HepG2 (cell line): ENCODE measurements around the gene STK40. TPM values are rescaled to one million over a fixed set of nuclear protein-coding genes. Genes with fewer than 3 reads are reported as not detected.
A peak's percentile ranks its signal among the peaks of the same experiment; 100 is the strongest.

ENCODE experiments used
- ATAC-seq: fragments of 200-7000 bp; cut with Tn5 transposase; 3 replicates; pipeline ENCODE4 v1.9.1; 2020; ENCODE audit warnings: mild to moderate bottlenecking, moderate library complexity
- BruUV-seq: library from RNA; stranded (reverse); fragments of 400-500 nt; replicated peaks from 2 replicates; lab custom pipeline; 2021; lab: Mats Ljungman, UMichigan
- CTCF ChIA-PET: fragments of 300-600 bp; formaldehyde crosslinking; extraction: SDS; loops from one replicate; lab custom pipeline; 2021; ENCODE audit warnings: low total read pairs, inconsistent platforms, low intra/inter-chr PET ratio; lab: Yijun Ruan, JAX
- POLR2A ChIA-PET: fragments of 350-600 bp; sonication (Branson Sonifier 250); formaldehyde crosslinking; loops from one replicate; lab custom pipeline; 2020; ENCODE audit warnings: antibody characterized with exemption, inconsistent platforms; lab: Yijun Ruan, JAX
- DNase-seq: peaks from one replicate; pipeline ENCODE4 v3.0.0-alpha.2; 2015; ENCODE audit warnings: low spot score
- FAIRE-seq: peaks from 3 replicates; lab custom pipeline; 2011; peaks lifted over from hg19 to GRCh38; lab: Jason Lieb, UNC
- H2AFZ ChIP-seq: one replicate; pipeline ENCODE4 v1.6.1; 2011; ENCODE audit warnings: low read length, inconsistent platforms
- H3K27ac ChIP-seq: fragments of 300-600 bp; 3 replicates; pipeline ENCODE4 v1.8.0; 2011; ENCODE audit warnings: mixed run types, mild to moderate bottlenecking, mixed read lengths, low read length, inconsistent platforms; ENCODE audit not compliant: insufficient read depth; ENCODE audit errors: extremely low read length
- H3K27me3 ChIP-seq, 2 experiments: fragments of 200-600 bp in 1 of 2; 2 replicates in 1 of 2; 3 replicates in 1 of 2; pipeline versions ENCODE4 v1.6.0 to v1.8.0; 2011; ENCODE audit warnings: low read length in 2 of 2, mild to moderate bottlenecking in 2 of 2, moderate library complexity in 2 of 2, inconsistent platforms in 1 of 2; ENCODE audit not compliant: insufficient read depth in 2 of 2, control insufficient read depth in 1 of 2
- H3K36me3 ChIP-seq, 2 experiments: fragments of 200-600 bp in 1 of 2; replicated peaks in 1 of 2; 2 replicates in 1 of 2; 3 replicates in 1 of 2; pipeline versions ENCODE4 v1.5.1 to v1.8.0; 2011; ENCODE audit warnings: low read length in 2 of 2, inconsistent platforms in 1 of 2; ENCODE audit not compliant: insufficient read depth in 2 of 2, control insufficient read depth in 1 of 2
- H3K4me1 ChIP-seq: 2 replicates; pipeline ENCODE4 v1.5.1; 2012; ENCODE audit warnings: low read length, inconsistent platforms; ENCODE audit not compliant: insufficient read depth
- H3K4me2 ChIP-seq: 2 replicates; pipeline ENCODE4 v1.6.0; 2011; ENCODE audit warnings: low read depth, low read length, inconsistent platforms
- H3K4me3 ChIP-seq, 3 experiments: fragments of 200-600 bp in 1 of 3; sonication (generic), shearing (Covaris generic) in 1 of 3; replicated peaks in 1 of 3; 2 replicates each; pipeline ENCODE4 v1.5.1; 2011 to 2016; ENCODE audit warnings: low read length in 3 of 3, inconsistent platforms in 2 of 3, low read depth in 2 of 3, mild to moderate bottlenecking in 2 of 3, control low read depth in 1 of 3, mixed read lengths in 1 of 3; ENCODE audit not compliant: insufficient read depth in 1 of 3
- H3K79me2 ChIP-seq: one replicate; pipeline ENCODE4 v1.6.1; 2011; ENCODE audit warnings: low read length, inconsistent platforms; ENCODE audit not compliant: insufficient read depth
- H3K9ac ChIP-seq: 2 replicates; pipeline ENCODE4 v1.6.0; 2011; ENCODE audit warnings: mild to moderate bottlenecking, low read depth, low read length, inconsistent platforms; ENCODE audit not compliant: insufficient read depth
- H3K9me3 ChIP-seq: 2 replicates; pipeline ENCODE4 v1.5.1; 2012; ENCODE audit warnings: mild to moderate bottlenecking, low read length
- H4K20me1 ChIP-seq: 2 replicates; pipeline ENCODE4 v1.6.0; 2011; ENCODE audit warnings: inconsistent platforms, mild to moderate bottlenecking, low read length, moderate library complexity; ENCODE audit not compliant: insufficient read depth
- FLYWCH1 ChIP-seq: sonication (generic); formaldehyde crosslinking; IDR thresholded peaks from 2 replicates; pipeline ENCODE4 v1.8.1; 2023; ENCODE audit warnings: mild to moderate bottlenecking, missing genetic modification reagents
- FOXA3 ChIP-seq: IDR thresholded peaks from 2 replicates; pipeline ENCODE4 v1.6.1; 2016; ENCODE audit warnings: missing genetic modification reagents, missing compliant biosample characterization
- MATR3 ChIP-seq: sonication (generic); formaldehyde crosslinking; IDR thresholded peaks from 2 replicates; pipeline ENCODE4 v1.4.0; 2020; ENCODE audit warnings: missing genetic modification reagents
- MED8 ChIP-seq: sonication (generic); formaldehyde crosslinking; IDR thresholded peaks from 2 replicates; pipeline ENCODE4 v1.8.1; 2023; ENCODE audit warnings: mild to moderate bottlenecking, missing genetic modification reagents; ENCODE audit not compliant: insufficient replicate concordance
- PPARG ChIP-seq: conservative IDR thresholded peaks from 2 replicates; pipeline ENCODE4 v1.6.1; 2016; ENCODE audit warnings: missing biosample characterization, missing genetic modification reagents
- SNAI1 ChIP-seq: sonication (generic); formaldehyde crosslinking; IDR thresholded peaks from 2 replicates; pipeline ENCODE4 v1.5.0; 2020; ENCODE audit warnings: mild to moderate bottlenecking, missing genetic modification reagents, borderline replicate concordance
- TMF1 ChIP-seq: sonication (generic); formaldehyde crosslinking; IDR thresholded peaks from 2 replicates; pipeline ENCODE4 v1.8.1; 2022; ENCODE audit warnings: low read depth, missing genetic modification reagents
- ZBTB7B ChIP-seq: sonication (generic); formaldehyde crosslinking; IDR thresholded peaks from 2 replicates; pipeline ENCODE4 v1.4.0; 2020; ENCODE audit warnings: missing genetic modification reagents
- ZNF382 ChIP-seq: sonication (generic); formaldehyde crosslinking; IDR thresholded peaks from 2 replicates; pipeline ENCODE4 v1.5.0; 2020; ENCODE audit warnings: missing genetic modification reagents, mild to moderate bottlenecking, borderline replicate concordance
- ZNF576 ChIP-seq: sonication (generic); formaldehyde crosslinking; IDR thresholded peaks from 2 replicates; pipeline ENCODE4 v1.4.0; 2020; ENCODE audit warnings: mild to moderate bottlenecking, missing genetic modification reagents
- ZNF703 ChIP-seq: sonication (generic); formaldehyde crosslinking; IDR thresholded peaks from 2 replicates; pipeline ENCODE4 v1.5.1; 2020; ENCODE audit warnings: missing genetic modification reagents, mild to moderate bottlenecking, moderate library complexity, borderline replicate concordance
- ZNF792 ChIP-seq: IDR thresholded peaks from 2 replicates; pipeline ENCODE4 v1.6.1; 2016
- WGBS: methylation state at CpG from one replicate; pipeline ENCODE4 v1.1.6; 2017; ENCODE audit warnings: low lambda C conversion rate; 5-methylcytosine and 5-hydroxymethylcytosine counted together
- in situ Hi-C: cut with HindIII; loops from 2 replicates; pipeline ENCODE4 v1.10.0; 2017; ENCODE audit warnings: low pct_unique_long_range_greater_than_20kb; ENCODE audit not compliant: extremely low pct_ligation_motif_present
- intact Hi-C: fragments of 100-400 bp; cut with micrococcal nuclease; formaldehyde crosslinking; loops from one replicate; pipeline ENCODE4 v1.10.0; 2022; ENCODE audit not compliant: unreplicated experiment
- polyA plus RNA-seq, 8 experiments: library from polyadenylated mRNA; depleted of rRNA in 3 of 8; stranded (reverse) in 7 of 8; unstranded in 1 of 8; fragments of >200 nt; fragmentation: Illumina TruSeq in 4 of 8; extraction: Trizol in 4 of 8; gene quantifications; 2 replicates each; pipeline versions ENCODE4 v1.2.1 to v1.2.3, GENCODE V29; 2011 to 2016; ENCODE audit warnings: low read depth in 4 of 8, missing spikeins in 1 of 8, mixed read lengths in 1 of 8; ENCODE audit not compliant: insufficient read depth in 1 of 8
- total RNA-seq, 5 experiments: library from RNA; depleted of rRNA; stranded (reverse); fragments of >200 nt; fragmentation: Illumina TruSeq; extraction: Trizol; gene quantifications; 2 replicates each; pipeline ENCODE4 v1.2.3, GENCODE V29; 2016; ENCODE audit warnings: low read depth in 1 of 5
- TF ChIP-seq, protein P1 (sequence below): sonication (generic); formaldehyde crosslinking; IDR thresholded peaks from 2 replicates; pipeline ENCODE4 v1.4.0; 2020; ENCODE audit warnings: missing genetic modification reagents
- TF ChIP-seq, protein P2 (sequence below): sonication (generic); formaldehyde crosslinking; IDR thresholded peaks from 2 replicates; pipeline ENCODE4 v1.8.1; 2023; ENCODE audit warnings: mild to moderate bottlenecking, moderate library complexity, missing genetic modification reagents

The STK40 gene
- total and polyA plus RNA-seq, 2 of the 13 experiments (the other 11 are each of a cell fraction or from before 2014, with no cell fraction given) = 33.8 to 35.1 TPM

- no peaks in the 10 kb centered on the region for H3K9me3 ChIP-seq
- DNase-seq = no peak
- no peak for TF ChIP-seq ZBTB7B
- TF ChIP-seq MED8 (CRISPR knock-in tag) = no peak
- no peak for TF ChIP-seq TMF1 (CRISPR knock-in tag)
- no peak for TF ChIP-seq ZNF382 (CRISPR knock-in tag)
- TF ChIP-seq FOXA3 = no peak
- TF ChIP-seq FLYWCH1 (CRISPR knock-in tag) = no peak
- no peak for TF ChIP-seq ZNF576 (CRISPR knock-in tag)
- BruUV-seq = no TSS peak
- intact Hi-C loops (no loop called here), in situ Hi-C loops (no loop called here)
- no peak overlapping the region for H3K4me3 ChIP-seq
- no peaks in the 10 kb centered on the region for H3K79me2 ChIP-seq
- no peak overlapping the region for H3K4me2 ChIP-seq
- H3K36me3 ChIP-seq = peaks cover 0 to 5% of the 10 kb centered on the region in 2 experiments; a peak in 1 of 5 replicates
- no peaks in the 10 kb centered on the region for H3K27me3 ChIP-seq
- H2AFZ ChIP-seq = no peak overlapping the region
- ATAC-seq = no peak
- ChIA-PET CTCF (no interaction called here), POLR2A (no interaction called here)
- FAIRE-seq = no peak
- H3K27ac ChIP-seq = no peak overlapping the region
- no peaks in the 10 kb centered on the region for H4K20me1 ChIP-seq
- WGBS = 95% methylated on average over 1 of the region's 1 CpG
- no peak overlapping the region for H3K9ac ChIP-seq
- peaks cover 11% of the 10 kb centered on the region for H3K4me1 ChIP-seq
These were observed 20.7 kb upstream of the STK40 start for GRCh38 chr1:36406440-36406839.

- POLR2A ChIA-PET = interaction anchor here (1.0 to 8.5 kb wide), 2 partner anchors 10 to 14 kb away, joined by 3 to 391 read pairs; partner anchors contain the start of gene STK40
- H3K4me1 ChIP-seq = peaks cover 32% of the 10 kb centered on the region
- peaks cover 1% of the 10 kb centered on the region for H3K79me2 ChIP-seq
- no peaks in the 10 kb centered on the region for H4K20me1 ChIP-seq
- no peak for FAIRE-seq
- no peak for ATAC-seq
- no TSS peak for BruUV-seq
- in situ Hi-C loops (no loop called here), intact Hi-C loops (no loop called here)
- H2AFZ ChIP-seq = no peak overlapping the region
- H3K36me3 ChIP-seq = no peaks in the 10 kb centered on the region
- no peaks in the 10 kb centered on the region; a peak in 1 of 5 replicates for H3K27me3 ChIP-seq
- CTCF ChIA-PET = no interaction called here
- DNase-seq = no peak
- peak overlapping the region; percentile 85; the same call in 1 of the 2 replicates for H3K9ac ChIP-seq
- H3K4me2 ChIP-seq = peak overlapping the region; percentile 91; the same call in 1 of the 2 replicates
- no peaks in the 10 kb centered on the region for H3K9me3 ChIP-seq
- no peak overlapping the region for H3K27ac ChIP-seq
- WGBS = 85% methylated on average over 4 of the region's 4 CpGs
- H3K4me3 ChIP-seq = no peak overlapping the region
- TF ChIP-seq, protein P1, sequence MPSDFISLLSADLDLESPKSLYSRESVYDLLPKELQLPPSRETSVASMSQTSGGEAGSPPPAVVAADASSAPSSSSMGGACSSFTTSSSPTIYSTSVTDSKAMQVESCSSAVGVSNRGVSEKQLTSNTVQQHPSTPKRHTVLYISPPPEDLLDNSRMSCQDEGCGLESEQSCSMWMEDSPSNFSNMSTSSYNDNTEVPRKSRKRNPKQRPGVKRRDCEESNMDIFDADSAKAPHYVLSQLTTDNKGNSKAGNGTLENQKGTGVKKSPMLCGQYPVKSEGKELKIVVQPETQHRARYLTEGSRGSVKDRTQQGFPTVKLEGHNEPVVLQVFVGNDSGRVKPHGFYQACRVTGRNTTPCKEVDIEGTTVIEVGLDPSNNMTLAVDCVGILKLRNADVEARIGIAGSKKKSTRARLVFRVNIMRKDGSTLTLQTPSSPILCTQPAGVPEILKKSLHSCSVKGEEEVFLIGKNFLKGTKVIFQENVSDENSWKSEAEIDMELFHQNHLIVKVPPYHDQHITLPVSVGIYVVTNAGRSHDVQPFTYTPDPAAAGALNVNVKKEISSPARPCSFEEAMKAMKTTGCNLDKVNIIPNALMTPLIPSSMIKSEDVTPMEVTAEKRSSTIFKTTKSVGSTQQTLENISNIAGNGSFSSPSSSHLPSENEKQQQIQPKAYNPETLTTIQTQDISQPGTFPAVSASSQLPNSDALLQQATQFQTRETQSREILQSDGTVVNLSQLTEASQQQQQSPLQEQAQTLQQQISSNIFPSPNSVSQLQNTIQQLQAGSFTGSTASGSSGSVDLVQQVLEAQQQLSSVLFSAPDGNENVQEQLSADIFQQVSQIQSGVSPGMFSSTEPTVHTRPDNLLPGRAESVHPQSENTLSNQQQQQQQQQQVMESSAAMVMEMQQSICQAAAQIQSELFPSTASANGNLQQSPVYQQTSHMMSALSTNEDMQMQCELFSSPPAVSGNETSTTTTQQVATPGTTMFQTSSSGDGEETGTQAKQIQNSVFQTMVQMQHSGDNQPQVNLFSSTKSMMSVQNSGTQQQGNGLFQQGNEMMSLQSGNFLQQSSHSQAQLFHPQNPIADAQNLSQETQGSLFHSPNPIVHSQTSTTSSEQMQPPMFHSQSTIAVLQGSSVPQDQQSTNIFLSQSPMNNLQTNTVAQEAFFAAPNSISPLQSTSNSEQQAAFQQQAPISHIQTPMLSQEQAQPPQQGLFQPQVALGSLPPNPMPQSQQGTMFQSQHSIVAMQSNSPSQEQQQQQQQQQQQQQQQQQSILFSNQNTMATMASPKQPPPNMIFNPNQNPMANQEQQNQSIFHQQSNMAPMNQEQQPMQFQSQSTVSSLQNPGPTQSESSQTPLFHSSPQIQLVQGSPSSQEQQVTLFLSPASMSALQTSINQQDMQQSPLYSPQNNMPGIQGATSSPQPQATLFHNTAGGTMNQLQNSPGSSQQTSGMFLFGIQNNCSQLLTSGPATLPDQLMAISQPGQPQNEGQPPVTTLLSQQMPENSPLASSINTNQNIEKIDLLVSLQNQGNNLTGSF = no peak
- TF ChIP-seq PPARG (CRISPR knock-in tag) (no peak), SNAI1 (CRISPR knock-in tag) (no peak), ZNF703 (CRISPR knock-in tag) (no peak), MATR3 (CRISPR knock-in tag) (no peak), ZNF792 (no peak)
- TF ChIP-seq, protein P2, sequence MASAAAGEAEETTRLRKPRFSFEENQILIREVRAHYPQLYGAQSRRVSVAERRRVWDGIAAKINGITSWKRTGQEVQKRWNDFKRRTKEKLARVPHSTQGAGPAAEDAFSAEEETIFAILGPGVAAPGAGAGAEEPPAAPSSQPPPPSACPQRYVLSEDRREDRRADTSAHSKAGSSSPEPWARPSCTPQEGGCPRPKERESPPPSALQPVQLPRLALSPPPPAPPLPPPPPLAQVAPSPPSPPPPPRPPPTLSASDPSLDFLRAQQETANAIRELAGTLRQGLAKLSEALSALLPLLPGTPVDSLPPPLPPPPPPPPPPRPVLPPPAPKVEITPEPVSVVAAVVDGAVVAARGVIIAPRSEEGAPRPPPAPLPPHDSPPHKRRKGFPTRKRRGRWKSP (CRISPR knock-in tag) = no peak
These were observed 16.8 kb upstream of the STK40 start for GRCh38 chr1:36402504-36402890.
